CD4-positive, CD25-positive, alpha-beta regulatory T cell (primary cell): ENCODE data around the gene PEAR1. TPM values are rescaled to one million over a fixed set of nuclear protein-coding genes. Genes with fewer than 3 reads are reported as not detected.

Experiments
- ATAC-seq, 2 donors: fragments of 150-1000 bp; cut with Tn5 transposase; one replicate each; pipeline ENCODE4 v1.10.0; 2021; ENCODE audit warnings: low read depth in 2 of 2, moderate number of reproducible peaks in 2 of 2, moderate library complexity in 1 of 2
- DNase-seq, 3 donors: peaks; one replicate each; pipeline versions ENCODE4 v3.0.0 to v3.0.0-alpha.2; 2012 to 2022; ENCODE audit warnings: mixed read lengths in 1 of 3
- H3K27ac ChIP-seq: one replicate; pipeline ENCODE4 v1.7.0; 2013; ENCODE audit warnings: mild to moderate bottlenecking, low read length; ENCODE audit not compliant: insufficient read depth, poor library complexity, severe bottlenecking
- H3K27me3 ChIP-seq: one replicate; pipeline ENCODE4 v1.7.0; 2013; ENCODE audit warnings: low read length; ENCODE audit not compliant: control insufficient read depth, insufficient read depth
- H3K36me3 ChIP-seq: one replicate; pipeline ENCODE4 v1.7.0; 2013; ENCODE audit warnings: mild to moderate bottlenecking, low read length, moderate library complexity; ENCODE audit not compliant: control insufficient read depth, insufficient read depth
- H3K4me1 ChIP-seq: 2 replicates; pipeline ENCODE4 v1.7.0; 2013; ENCODE audit warnings: mild to moderate bottlenecking, low read length; ENCODE audit not compliant: insufficient read depth, control insufficient read depth, poor library complexity, severe bottlenecking
- H3K4me3 ChIP-seq: one replicate; pipeline ENCODE4 v1.7.0; 2013; ENCODE audit warnings: low read depth, mild to moderate bottlenecking, low read length, moderate library complexity
- H3K9me3 ChIP-seq, 2 experiments: 1 replicate in 1 of 2; 2 replicates in 1 of 2; pipeline ENCODE4 v1.7.0; 2013; ENCODE audit warnings: low read length in 2 of 2, mild to moderate bottlenecking in 1 of 2, moderate library complexity in 1 of 2; ENCODE audit not compliant: control insufficient read depth in 2 of 2
- H3K27ac Mint-ChIP-seq, 3 donors: one replicate each; pipeline ENCODE4 v1.8.0; 2020 to 2022; ENCODE audit warnings: mild to moderate bottlenecking in 3 of 3, mixed read lengths in 3 of 3, moderate library complexity in 2 of 3
- H3K27me3 Mint-ChIP-seq: one replicate; pipeline ENCODE4 v1.8.0; 2022; ENCODE audit warnings: mild to moderate bottlenecking, mixed read lengths
- H3K36me3 Mint-ChIP-seq: one replicate; pipeline ENCODE4 v1.8.0; 2020; ENCODE audit warnings: mixed read lengths
- H3K4me1 Mint-ChIP-seq, 4 donors: one replicate each; pipeline ENCODE4 v1.8.0; 2020 to 2022; ENCODE audit warnings: mixed read lengths in 4 of 4, mild to moderate bottlenecking in 1 of 4
- H3K4me3 Mint-ChIP-seq, 4 donors: one replicate each; pipeline ENCODE4 v1.8.0; 2020 to 2022; ENCODE audit warnings: mild to moderate bottlenecking in 4 of 4, mixed read lengths in 4 of 4, moderate library complexity in 3 of 4
- H3K9me3 Mint-ChIP-seq, 7 donors: one replicate each; pipeline ENCODE4 v1.8.0; 2020 to 2022; ENCODE audit warnings: mixed read lengths in 7 of 7, mild to moderate bottlenecking in 3 of 7, moderate library complexity in 2 of 7
- polyA plus RNA-seq, 4 donors: library from polyadenylated mRNA; unstranded; fragments of 300-500 nt; fragmentation: Illumina TruSeq; gene quantifications; one replicate each; pipeline ENCODE4 v1.2.3, GENCODE V29; 2021
- total RNA-seq: library from RNA; stranded (reverse); gene quantifications from one replicate; pipeline ENCODE4 v1.2.3, GENCODE V29; 2022

PEAR1 gene
- total and polyA plus RNA-seq, 5 donors from 2014 or later: 1.3 TPM; not detected in 4

GRCh38 chr1:156847591-156848460 lies 45.7 kb upstream of the PEAR1 start:
- peak overlapping the region in 2 of 3 donors; percentile 50 to 87 for H3K27ac Mint-ChIP-seq
- peaks cover 4 to 40% (median 8%) of the 10 kb centered on the region in 4 donors for H3K4me1 Mint-ChIP-seq
- Histone ChIP-seq H3K27ac (no peak overlapping the region), H3K9me3 (no peaks in the 10 kb centered on the region), H3K4me3 (no peak overlapping the region), H3K4me1 (peaks cover 19% of the 10 kb centered on the region), H3K27me3 (peaks cover 16% of the 10 kb centered on the region), H3K36me3 (no peaks in the 10 kb centered on the region)
- no peaks in the 10 kb centered on the region for H3K36me3 Mint-ChIP-seq
- DNase-seq (no peak), ATAC-seq (no peak)
- H3K9me3 Mint-ChIP-seq: no peaks in the 10 kb centered on the region
- peak overlapping the region in 1 of 4 donors; percentile 56 for H3K4me3 Mint-ChIP-seq
- peaks cover 32% of the 10 kb centered on the region for H3K27me3 Mint-ChIP-seq

DNA sequence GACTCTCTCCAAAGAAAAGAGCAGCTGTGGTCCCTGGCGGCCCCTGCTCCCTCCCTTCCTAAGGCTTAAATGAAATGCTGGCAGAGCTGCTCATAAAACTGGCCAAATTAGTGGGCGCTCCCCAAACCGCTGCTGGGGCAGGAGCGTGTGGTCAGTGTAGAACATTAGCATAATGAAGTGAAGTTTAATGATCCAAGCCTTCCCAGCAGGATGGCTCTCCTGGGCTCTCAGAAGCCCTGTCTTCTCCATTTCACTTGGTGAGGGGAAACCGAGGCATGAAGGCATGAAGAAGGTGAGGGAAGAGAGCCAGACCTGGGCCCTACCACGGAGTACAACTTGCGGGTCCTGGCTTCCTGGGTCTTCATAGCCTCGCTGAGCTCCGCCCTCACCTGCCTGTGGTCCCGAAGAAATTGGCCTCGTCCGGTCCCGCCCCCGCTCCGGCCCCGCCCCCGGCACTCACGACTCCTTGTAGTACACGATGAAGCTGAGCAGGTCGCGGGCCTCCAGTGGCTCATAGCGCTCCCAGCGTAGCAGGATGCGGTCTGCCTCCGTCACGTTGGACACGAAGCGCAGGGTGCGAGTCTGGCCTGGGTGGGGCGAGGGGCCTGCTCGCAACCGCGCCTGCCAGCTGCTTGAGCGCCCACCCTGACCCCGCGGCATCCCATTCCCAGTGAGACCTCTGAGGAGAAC lies 44.9 kb upstream of the PEAR1 start:
- Mint-ChIP-seq H3K4me3 (peak overlapping the region; percentile 2 to 74 (median 44)), H3K27ac (peak overlapping the region in 2 of 3 donors; percentile 67 to 87), H3K9me3 (no peaks in the 10 kb centered on the region), H3K36me3 (no peaks in the 10 kb centered on the region), H3K4me1 (peaks cover 4 to 40% (median 8%) of the 10 kb centered on the region in 4 donors), H3K27me3 (peaks cover 32% of the 10 kb centered on the region)
- H3K9me3 ChIP-seq: no peaks in the 10 kb centered on the region
- ATAC-seq (peak; percentile 78 to 86), DNase-seq (peak; percentile 56 to 89 (median 62))
- no peaks in the 10 kb centered on the region for H3K36me3 ChIP-seq
- peaks cover 16% of the 10 kb centered on the region for H3K27me3 ChIP-seq
- H3K4me3 ChIP-seq: peak overlapping the region; percentile 31
- H3K27ac ChIP-seq: no peak overlapping the region
- peaks cover 19% of the 10 kb centered on the region for H3K4me1 ChIP-seq

DNA sequence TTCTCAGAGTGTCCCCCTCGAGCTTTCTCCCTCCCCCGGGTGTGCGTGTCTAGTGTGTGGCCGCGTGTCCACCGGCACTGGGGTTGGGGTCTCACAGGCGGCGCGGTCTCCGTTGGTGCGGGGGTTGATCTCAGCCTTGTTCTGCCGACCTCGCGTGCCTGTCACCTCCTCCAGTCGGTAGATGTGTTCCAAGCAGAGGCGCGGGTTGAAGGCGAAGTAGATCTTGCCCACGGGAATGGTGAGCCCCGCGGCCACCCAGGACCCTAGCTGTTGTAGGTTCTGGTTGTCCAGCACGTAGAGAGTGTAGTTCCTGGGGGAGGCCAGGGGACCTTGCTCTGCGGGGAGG lies 44.4 kb upstream of the PEAR1 start:
- peak overlapping the region; percentile 32 to 87 (median 67) for H3K27ac Mint-ChIP-seq
- H3K4me1 Mint-ChIP-seq: peaks cover 4 to 37% (median 6%) of the 10 kb centered on the region in 4 donors
- H3K27me3 Mint-ChIP-seq: peaks cover 27% of the 10 kb centered on the region
- ATAC-seq: no peak
- H3K4me3 Mint-ChIP-seq: peak overlapping the region; percentile 2 to 74 (median 44)
- peaks cover 19% of the 10 kb centered on the region for H3K4me1 ChIP-seq
- H3K9me3 ChIP-seq: no peaks in the 10 kb centered on the region
- H3K27me3 ChIP-seq: peaks cover 16% of the 10 kb centered on the region
- H3K36me3 Mint-ChIP-seq: no peaks in the 10 kb centered on the region
- no peak for DNase-seq
- no peaks in the 10 kb centered on the region for H3K36me3 ChIP-seq
- no peak overlapping the region for H3K27ac ChIP-seq
- H3K4me3 ChIP-seq: no peak overlapping the region
- no peaks in the 10 kb centered on the region for H3K9me3 Mint-ChIP-seq

- Mint-ChIP-seq H3K4me1 (peaks cover 4 to 19% (median 5%) of the 10 kb centered on the region in 4 donors), H3K9me3 (no peaks in the 10 kb centered on the region), H3K36me3 (no peaks in the 10 kb centered on the region), H3K27ac (peak overlapping the region in 1 of 3 donors; percentile 52), H3K4me3 (no peak overlapping the region), H3K27me3 (peaks cover 10% of the 10 kb centered on the region)
- DNase-seq: no peak
- Histone ChIP-seq H3K36me3 (no peaks in the 10 kb centered on the region), H3K27me3 (peaks cover 8% of the 10 kb centered on the region), H3K4me3 (no peak overlapping the region), H3K4me1 (peaks cover 12% of the 10 kb centered on the region), H3K27ac (no peak overlapping the region), H3K9me3 (no peaks in the 10 kb centered on the region)
- no peak for ATAC-seq
These were observed 41.6 kb upstream of the PEAR1 start for GRCh38 chr1:156851779-156852417.

DNA sequence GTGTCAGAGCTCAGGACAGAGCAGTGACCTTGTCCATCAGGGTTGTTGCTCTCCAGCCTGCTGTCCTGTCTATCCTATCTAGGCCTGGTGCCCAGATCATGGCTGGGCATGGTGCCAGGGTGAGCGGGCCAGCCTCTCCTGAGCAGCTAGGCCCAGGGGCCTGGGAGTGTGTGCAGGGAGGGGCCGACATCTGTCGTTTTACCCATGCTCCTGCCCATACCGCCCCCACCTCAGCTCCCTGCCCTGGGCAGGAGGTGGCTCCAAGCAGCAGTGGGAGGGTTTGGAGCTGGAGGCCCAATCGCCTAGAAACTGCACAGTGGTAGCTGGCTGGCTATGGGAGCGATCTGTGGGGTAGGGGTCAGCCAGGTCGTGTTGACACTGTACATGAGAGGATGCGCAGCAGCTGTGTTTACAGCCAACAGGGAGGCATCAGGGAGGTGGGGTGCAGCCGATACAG lies 41.1 kb upstream of the PEAR1 start:
- H3K9me3 ChIP-seq: no peaks in the 10 kb centered on the region
- H3K36me3 ChIP-seq: no peaks in the 10 kb centered on the region
- no peak overlapping the region for H3K4me3 Mint-ChIP-seq
- H3K36me3 Mint-ChIP-seq: no peaks in the 10 kb centered on the region
- ATAC-seq (no peak), DNase-seq (no peak)
- peaks cover 4% of the 10 kb centered on the region for H3K27me3 ChIP-seq
- peak overlapping the region in 1 of 3 donors; percentile 23 for H3K27ac Mint-ChIP-seq
- H3K4me1 Mint-ChIP-seq: peaks cover 4 to 16% (median 5%) of the 10 kb centered on the region in 4 donors
- no peak overlapping the region for H3K27ac ChIP-seq
- peaks cover 12% of the 10 kb centered on the region for H3K4me1 ChIP-seq
- peaks cover 8% of the 10 kb centered on the region for H3K27me3 Mint-ChIP-seq
- no peaks in the 10 kb centered on the region for H3K9me3 Mint-ChIP-seq
- H3K4me3 ChIP-seq: no peak overlapping the region

DNA sequence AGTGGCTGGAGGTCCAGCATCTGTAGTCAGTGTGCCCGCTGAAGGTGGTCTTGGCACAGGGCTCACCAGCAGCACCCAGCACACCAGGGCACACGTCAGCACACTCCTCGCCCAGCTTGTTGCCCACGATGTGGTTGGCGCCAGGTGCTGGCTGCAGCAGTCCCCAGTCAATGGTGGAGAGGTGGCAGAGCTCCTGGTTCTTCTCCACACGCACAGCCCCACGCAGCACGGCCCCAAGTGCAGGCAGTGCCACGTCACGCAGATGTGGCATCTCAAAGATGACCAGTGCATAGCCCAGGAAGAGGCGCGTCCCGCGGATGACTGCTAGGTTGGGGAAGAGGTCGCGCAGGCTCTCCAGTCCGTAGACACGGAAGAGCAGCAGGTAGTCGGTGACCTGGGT lies 39.8 kb upstream of the PEAR1 start:
- H3K27ac ChIP-seq: no peak overlapping the region
- H3K27me3 ChIP-seq: no peaks in the 10 kb centered on the region
- no peak overlapping the region for H3K4me3 ChIP-seq
- Mint-ChIP-seq H3K27ac (no peak overlapping the region), H3K4me3 (no peak overlapping the region), H3K36me3 (no peaks in the 10 kb centered on the region), H3K4me1 (peaks cover 0 to 7% (median under 1%) of the 10 kb centered on the region in 4 donors), H3K27me3 (peaks cover 21% of the 10 kb centered on the region), H3K9me3 (no peaks in the 10 kb centered on the region)
- peaks cover 5% of the 10 kb centered on the region for H3K4me1 ChIP-seq
- no peaks in the 10 kb centered on the region for H3K36me3 ChIP-seq
- no peak for ATAC-seq
- DNase-seq: no peak
- no peaks in the 10 kb centered on the region for H3K9me3 ChIP-seq

GRCh38 chr1:156854634-156855033 lies 38.9 kb upstream of the PEAR1 start:
- H3K27me3 Mint-ChIP-seq: peaks cover 27% of the 10 kb centered on the region
- no peaks in the 10 kb centered on the region for H3K9me3 Mint-ChIP-seq
- Histone ChIP-seq H3K36me3 (no peaks in the 10 kb centered on the region), H3K27me3 (no peaks in the 10 kb centered on the region), H3K4me1 (peaks cover 6% of the 10 kb centered on the region), H3K9me3 (no peaks in the 10 kb centered on the region), H3K4me3 (no peak overlapping the region), H3K27ac (no peak overlapping the region)
- H3K4me3 Mint-ChIP-seq: no peak overlapping the region
- ATAC-seq: no peak
- no peaks in the 10 kb centered on the region for H3K36me3 Mint-ChIP-seq
- H3K4me1 Mint-ChIP-seq: peaks cover 0 to 6% (median under 1%) of the 10 kb centered on the region in 4 donors
- DNase-seq: no peak
- peak overlapping the region in 1 of 3 donors; percentile 26 for H3K27ac Mint-ChIP-seq
